Gastrocnemius medialis (tissue), 4 donors: ENCODE measurements around the gene GULP1. TPM values are rescaled to one million over a fixed set of nuclear protein-coding genes. Genes with fewer than 3 reads are reported as not detected.

Experiments used
- ATAC-seq, 2 donors: fragments of 150-250 bp; one replicate each; pipeline ENCODE4 v1.9.1; 2016
- DNase-seq, 2 donors: peaks; one replicate each; pipeline ENCODE4 v3.0.0-alpha.2; 2019
- H3K27ac ChIP-seq, 4 donors: fragments of 200-600 bp; sonication (generic); 1 replicate in 1 of 4; 2 replicates in 3 of 4; pipeline ENCODE4 v1.5.1; 2016 to 2018; ENCODE audit warnings: mild to moderate bottlenecking in 2 of 4, moderate library complexity in 1 of 4
- H3K27me3 ChIP-seq, 3 donors: fragments of 200-600 bp; sonication (generic) in 2 of 3; 1 replicate in 1 of 3; 2 replicates in 2 of 3; pipeline versions ENCODE4 v1.5.1 to v1.6.0; 2016 to 2019; ENCODE audit warnings: mild to moderate bottlenecking in 1 of 3, moderate library complexity in 1 of 3
- H3K36me3 ChIP-seq, 2 donors: fragments of 200-600 bp; sonication (generic) in 1 of 2; one replicate each; pipeline ENCODE4 v1.5.1; 2017 to 2018
- H3K4me1 ChIP-seq, 2 donors: fragments of 200-600 bp; sonication (generic) in 1 of 2; one replicate each; pipeline ENCODE4 v1.5.1; 2016 to 2017; ENCODE audit warnings: mild to moderate bottlenecking in 2 of 2
- H3K4me3 ChIP-seq, 4 donors: fragments of 200-600 bp; sonication (generic) in 3 of 4; 1 replicate in 1 of 4; 2 replicates in 3 of 4; pipeline ENCODE4 v1.5.1; 2016 to 2019; ENCODE audit warnings: mild to moderate bottlenecking in 2 of 4
- H3K9me3 ChIP-seq, 3 donors: fragments of 200-600 bp; sonication (generic) in 2 of 3; 1 replicate in 1 of 3; 2 replicates in 2 of 3; pipeline ENCODE4 v1.5.1; 2016 to 2019
- CTCF ChIP-seq, 5 experiments: fragments of 450-650 bp in 3 of 5; fragments of 200-600 bp in 2 of 5; sonication (generic) in 2 of 5; IDR thresholded peaks in 4 of 5; conservative IDR thresholded peaks in 1 of 5; 1 replicate in 4 of 5; 2 replicates in 1 of 5; pipeline ENCODE4 v1.5.1; 2016 to 2019; ENCODE audit warnings: antibody characterized with exemption in 5 of 5, mild to moderate bottlenecking in 3 of 5, moderate library complexity in 3 of 5
- POLR2A ChIP-seq, 2 donors: fragments of 450-650 bp; IDR thresholded peaks; one replicate each; pipeline ENCODE4 v1.6.1; 2017; ENCODE audit warnings: antibody characterized with exemption in 2 of 2, mild to moderate bottlenecking in 2 of 2, moderate library complexity in 2 of 2
- in situ Hi-C, 4 donors: fragments of 200-750 bp; cut with MboI; loops; one replicate each; pipeline versions ENCODE4 v1.15.0 to v1.8.0; 2017; ENCODE audit warnings: low sequenced_read_pairs in 4 of 4
- intact Hi-C: fragments of 100-400 bp; cut with DNase I; formaldehyde crosslinking; loops from one replicate; pipeline ENCODE4 v1.15.1; 2023; ENCODE audit warnings: low total_unique reads
- total RNA-seq, 4 donors: library from RNA; depleted of rRNA; stranded (reverse); fragments of >200 nt; gene quantifications; one replicate each; pipeline versions ENCODE4 v1.1.0 to v1.2.3, GENCODE V29; 2016

GULP1 gene
- total RNA-seq, 4 donors from 2014 or later, result 7.3 to 16.4 (median 12.1) TPM

- in situ Hi-C loops, result no loop called here
- no peak for DNase-seq
Measured at GRCh38 chr2:188619146-188619545, 327.5 kb downstream of the GULP1 start.

GRCh38 chr2:188620916-188621315 is 329.2 kb downstream of the GULP1 start:
- DNase-seq, result no peak
- Histone ChIP-seq H3K4me3 (no peak overlapping the region), H3K36me3 (no peaks in the 10 kb centered on the region), H3K9me3 (no peaks in the 10 kb centered on the region), H3K27ac (no peak overlapping the region), H3K4me1 (no peaks in the 10 kb centered on the region), H3K27me3 (no peaks in the 10 kb centered on the region)
- intact Hi-C loops (no loop called here), in situ Hi-C loops (no loop called here)
- TF ChIP-seq CTCF (IDR thresholded peaks at IDR 0.05 in 4 of 5, conservative IDR thresholded peaks at IDR 0.05 in 1 of 5) (no peak), POLR2A (IDR thresholded peaks at IDR 0.05) (no peak)
- ATAC-seq, result no peak

More at GRCh38 chr2:188619146-188619545, 327.5 kb downstream of the GULP1 start:
- Histone ChIP-seq H3K27me3 (no peaks in the 10 kb centered on the region), H3K36me3 (no peaks in the 10 kb centered on the region), H3K4me3 (no peak overlapping the region), H3K9me3 (no peaks in the 10 kb centered on the region), H3K4me1 (no peaks in the 10 kb centered on the region), H3K27ac (no peak overlapping the region)
- intact Hi-C loops, result no loop called here
- ATAC-seq, result no peak
- TF ChIP-seq CTCF (IDR thresholded peaks at IDR 0.05 in 4 of 5, conservative IDR thresholded peaks at IDR 0.05 in 1 of 5) (no peak), POLR2A (IDR thresholded peaks at IDR 0.05) (no peak)

- no peak for TF ChIP-seq POLR2A (IDR thresholded peaks at IDR 0.05)
- no peak for TF ChIP-seq CTCF (IDR thresholded peaks at IDR 0.05 in 4 of 5, conservative IDR thresholded peaks at IDR 0.05 in 1 of 5)
- H3K27ac ChIP-seq, result no peak overlapping the region
Measured at GRCh38 chr2:188622601-188623260, 331.1 kb downstream of the GULP1 start.

GRCh38 chr2:188623995-188624643 is 332.4 kb downstream of the GULP1 start:
- H3K9me3 ChIP-seq, result no peaks in the 10 kb centered on the region
- intact Hi-C loops, result no loop called here
- TF ChIP-seq POLR2A (IDR thresholded peaks at IDR 0.05) (no peak), CTCF (IDR thresholded peaks at IDR 0.05 in 4 of 5, conservative IDR thresholded peaks at IDR 0.05 in 1 of 5) (no peak)
- no peaks in the 10 kb centered on the region for H3K4me1 ChIP-seq
- H3K36me3 ChIP-seq, result no peaks in the 10 kb centered on the region
- no peak overlapping the region for H3K27ac ChIP-seq
- H3K27me3 ChIP-seq, result no peaks in the 10 kb centered on the region
- in situ Hi-C loops, result no loop called here
- DNase-seq, result no peak
- no peak overlapping the region for H3K4me3 ChIP-seq
- ATAC-seq, result no peak

More at GRCh38 chr2:188622601-188623260, 331.1 kb downstream of the GULP1 start:
- ATAC-seq (no peak), DNase-seq (no peak)
- Histone ChIP-seq H3K4me3 (no peak overlapping the region), H3K4me1 (no peaks in the 10 kb centered on the region), H3K36me3 (no peaks in the 10 kb centered on the region), H3K27me3 (no peaks in the 10 kb centered on the region), H3K9me3 (no peaks in the 10 kb centered on the region)
- intact Hi-C loops (no loop called here), in situ Hi-C loops (no loop called here)
